Measurements from ENCODE around the gene ZNF22. TPM values are rescaled to one million over a fixed set of nuclear protein-coding genes. Genes with fewer than 3 reads are reported as not detected.
A peak's percentile ranks its signal among the peaks of the same experiment; 100 is the strongest.

ZNF22 gene
- total RNA-seq, 1 experiment from 2014 or later, result 14.6 TPM

- Histone ChIP-seq H3K27me3 (ENCODE audit: control insufficient read depth, insufficient read depth, low read length) (no peaks in the 10 kb centered on the region), H3K4me3 (ENCODE audit: low read depth in 2 of 2, low read length in 2 of 2) (no peak overlapping the region), H3K27ac (ENCODE audit: low read length) (peak overlapping the region; percentile 18), H3K36me3 (ENCODE audit: control insufficient read depth, insufficient read depth, low read length) (no peaks in the 10 kb centered on the region), H3K9me3 (ENCODE audit: control insufficient read depth, insufficient read depth, low read depth, low read length) (no peaks in the 10 kb centered on the region), H3K4me1 (ENCODE audit: control insufficient read depth, insufficient read depth, low read length) (peaks cover 53% of the 10 kb centered on the region)
- in situ Hi-C loops (cut with HindIII; ENCODE audit: low pct_unique_long_range_greater_than_20kb, low sequenced_read_pairs) (no loop called here), intact Hi-C loops (cut with micrococcal nuclease; ENCODE audit: unreplicated experiment) (no loop called here)
- no peak for TF ChIP-seq SIN3A (IDR thresholded peaks at IDR 0.05; ENCODE audit: borderline replicate concordance, insufficient read depth, low read depth, low read length)
- TF ChIP-seq CTCF (IDR thresholded peaks at IDR 0.05), result no peak
- TF ChIP-seq TCF7L2 (IDR thresholded peaks at IDR 0.05; ENCODE audit: low read depth, low read length), result no peak
- ATAC-seq, result no peak
- BruUV-seq (replicated peaks), result no TSS peak
- POLR2A ChIA-PET, result no interaction called here
- DNase-seq (ENCODE audit: low read depth, low spot score), result no peak
- CTCF ChIA-PET, result no interaction called here
Measured at GRCh38 chr10:44982496-44982895, 18.2 kb upstream of the ZNF22 start.

GRCh38 chr10:44983066-44983894, 17.4 kb upstream of the ZNF22 start:
- DNase-seq (ENCODE audit: low read depth, low spot score) (no peak), ATAC-seq (no peak)
- CTCF ChIA-PET, result no interaction called here
- Histone ChIP-seq H3K27ac (ENCODE audit: low read length) (peak overlapping the region; percentile 24; the same call in 1 of the 2 replicates), H3K36me3 (ENCODE audit: control insufficient read depth, insufficient read depth, low read length) (no peaks in the 10 kb centered on the region), H3K27me3 (ENCODE audit: control insufficient read depth, insufficient read depth, low read length) (no peaks in the 10 kb centered on the region), H3K9me3 (ENCODE audit: control insufficient read depth, insufficient read depth, low read depth, low read length) (no peaks in the 10 kb centered on the region), H3K4me1 (ENCODE audit: control insufficient read depth, insufficient read depth, low read length) (peaks cover 45% of the 10 kb centered on the region), H3K4me3 (ENCODE audit: low read depth in 2 of 2, low read length in 2 of 2) (no peak overlapping the region)
- intact Hi-C loops (cut with micrococcal nuclease; ENCODE audit: unreplicated experiment), result no loop called here
- no peak for TF ChIP-seq SIN3A (IDR thresholded peaks at IDR 0.05; ENCODE audit: borderline replicate concordance, insufficient read depth, low read depth, low read length)
- TF ChIP-seq CTCF (IDR thresholded peaks at IDR 0.05), result no peak
- no peak for TF ChIP-seq TCF7L2 (IDR thresholded peaks at IDR 0.05; ENCODE audit: low read depth, low read length)
- no peak for TF ChIP-seq POLR2AphosphoS5 (IDR thresholded peaks at IDR 0.05; ENCODE audit: low read depth, low read length)
- TF ChIP-seq REST (IDR thresholded peaks at IDR 0.05; ENCODE audit: insufficient read depth in 1 of 2, low read depth in 2 of 2, low read length in 1 of 2), result no peak
- POLR2A ChIA-PET, result no interaction called here
- no TSS peak for BruUV-seq (replicated peaks)
- in situ Hi-C loops (cut with HindIII; ENCODE audit: low pct_unique_long_range_greater_than_20kb, low sequenced_read_pairs), result no loop called here
